Measurements from ENCODE around the gene CSPG5. TPM values are rescaled to one million over a fixed set of nuclear protein-coding genes. Genes with fewer than 3 reads are reported as not detected.

Gene CSPG5
- total and polyA plus RNA-seq, 2 donors (not counting 1 experiment from before 2014, with no cell fraction given), result 0.04 to 0.99 TPM

GRCh38 chr3:47517937-47518336, 60.7 kb downstream of the CSPG5 start:
- Mint-ChIP-seq H3K4me1 (peaks cover 6% of the 10 kb centered on the region), H3K9me3 (ENCODE audit: insufficient read depth) (no peaks in the 10 kb centered on the region), H3K4me3 (no peak overlapping the region), H3K27ac (no peak overlapping the region), H3K27me3 (no peaks in the 10 kb centered on the region)
- peaks cover 3 to 4% of the 10 kb centered on the region in 2 donors for H3K4me1 ChIP-seq (ENCODE audit: control insufficient read depth in 2 of 2, insufficient read depth in 2 of 2, low read length in 2 of 2)
- H3K79me2 ChIP-seq (ENCODE audit: control insufficient read depth, insufficient read depth, low read length), result peaks cover 3% of the 10 kb centered on the region
- H3K4me3 ChIP-seq (ENCODE audit: control extremely low read depth in 1 of 5, extremely low read depth in 1 of 5, insufficient read depth in 1 of 5, low read depth in 2 of 5, low read length in 4 of 5), result no peak overlapping the region
- no peak for DNase-seq
- no peaks in the 10 kb centered on the region for H3K36me3 ChIP-seq (replicated peaks in 1 of 2; ENCODE audit: control extremely low read depth in 1 of 2, control insufficient read depth in 1 of 2, extremely low read depth in 1 of 2, insufficient read depth in 2 of 2, low read length in 1 of 2)
- POLR2A ChIA-PET, result interaction anchor here (0.6 kb wide), 1 partner anchor 1336 kb away, joined by 3 read pairs; no protein-coding TSS in a partner anchor
- H3K4me2 ChIP-seq (replicated peaks; ENCODE audit: low read depth, low read length, poor library complexity, severe bottlenecking), result no peak overlapping the region
- WGBS (ENCODE audit: insufficient coverage), result no CpG with 5 or more reads among the region's 2 CpGs
- CTCF ChIA-PET, result interaction anchor here (0.7 to 1.6 kb wide), 2 partner anchors 97 to 883 kb away, joined by 3 to 4 read pairs; no protein-coding TSS in a partner anchor
- H3K27me3 ChIP-seq (replicated peaks in 1 of 4; ENCODE audit: control extremely low read depth in 1 of 4, control insufficient read depth in 3 of 4, insufficient read depth in 4 of 4, low read length in 3 of 4), result no peaks in the 10 kb centered on the region
- TF ChIP-seq, protein P1, sequence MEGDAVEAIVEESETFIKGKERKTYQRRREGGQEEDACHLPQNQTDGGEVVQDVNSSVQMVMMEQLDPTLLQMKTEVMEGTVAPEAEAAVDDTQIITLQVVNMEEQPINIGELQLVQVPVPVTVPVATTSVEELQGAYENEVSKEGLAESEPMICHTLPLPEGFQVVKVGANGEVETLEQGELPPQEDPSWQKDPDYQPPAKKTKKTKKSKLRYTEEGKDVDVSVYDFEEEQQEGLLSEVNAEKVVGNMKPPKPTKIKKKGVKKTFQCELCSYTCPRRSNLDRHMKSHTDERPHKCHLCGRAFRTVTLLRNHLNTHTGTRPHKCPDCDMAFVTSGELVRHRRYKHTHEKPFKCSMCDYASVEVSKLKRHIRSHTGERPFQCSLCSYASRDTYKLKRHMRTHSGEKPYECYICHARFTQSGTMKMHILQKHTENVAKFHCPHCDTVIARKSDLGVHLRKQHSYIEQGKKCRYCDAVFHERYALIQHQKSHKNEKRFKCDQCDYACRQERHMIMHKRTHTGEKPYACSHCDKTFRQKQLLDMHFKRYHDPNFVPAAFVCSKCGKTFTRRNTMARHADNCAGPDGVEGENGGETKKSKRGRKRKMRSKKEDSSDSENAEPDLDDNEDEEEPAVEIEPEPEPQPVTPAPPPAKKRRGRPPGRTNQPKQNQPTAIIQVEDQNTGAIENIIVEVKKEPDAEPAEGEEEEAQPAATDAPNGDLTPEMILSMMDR (IDR thresholded peaks at IDR 0.05), result no peak
- TF ChIP-seq EZH2 (IDR thresholded peaks at IDR 0.05; ENCODE audit: borderline replicate concordance, insufficient read depth, low read depth, low read length, poor library complexity, severe bottlenecking), result no peak
- H4K20me1 ChIP-seq (ENCODE audit: control insufficient read depth, insufficient read depth, low read length, poor library complexity, severe bottlenecking), result no peaks in the 10 kb centered on the region
- H2AFZ ChIP-seq (ENCODE audit: insufficient read depth, low read depth, low read length, poor library complexity, severe bottlenecking), result no peak overlapping the region
- H3K9me3 ChIP-seq (ENCODE audit: control extremely low read depth in 1 of 3, control insufficient read depth in 2 of 3, insufficient read depth in 1 of 3, low read length in 2 of 3), result no peaks in the 10 kb centered on the region
- no peak for ATAC-seq (ENCODE audit: low read depth)
- intact Hi-C loops (cut with micrococcal nuclease), result no loop called here
- H3K27ac ChIP-seq (ENCODE audit: low read length in 2 of 2), result no peak overlapping the region
- no peak overlapping the region for H3K9ac ChIP-seq (ENCODE audit: low read length)

- H3K9me3 Mint-ChIP-seq (ENCODE audit: insufficient read depth), result no peaks in the 10 kb centered on the region
- ChIA-PET POLR2A (no interaction called here), CTCF (interaction anchor here (0.6 to 1.5 kb wide), 3 partner anchors 10 to 207 kb away, joined by 3 read pairs; no protein-coding TSS in a partner anchor)
- DNase-seq, result no peak
- H3K4me2 ChIP-seq (replicated peaks; ENCODE audit: low read depth, low read length, poor library complexity, severe bottlenecking), result no peak overlapping the region
- H3K79me2 ChIP-seq (ENCODE audit: control insufficient read depth, insufficient read depth, low read length), result peaks cover 22% of the 10 kb centered on the region
- intact Hi-C loops (cut with micrococcal nuclease), result no loop called here
- no peak overlapping the region for H3K27ac ChIP-seq (ENCODE audit: low read length in 2 of 2)
- WGBS (ENCODE audit: insufficient coverage), result 93% methylated on average over 3 of the region's 5 CpGs
- ATAC-seq (ENCODE audit: low read depth), result no peak
- no peaks in the 10 kb centered on the region for H3K27me3 ChIP-seq (replicated peaks in 1 of 4; ENCODE audit: control extremely low read depth in 1 of 4, control insufficient read depth in 3 of 4, insufficient read depth in 4 of 4, low read length in 3 of 4)
- no peak overlapping the region for H3K27ac Mint-ChIP-seq
- H3K27me3 Mint-ChIP-seq, result no peaks in the 10 kb centered on the region
- H3K9me3 ChIP-seq (ENCODE audit: control extremely low read depth in 1 of 3, control insufficient read depth in 2 of 3, insufficient read depth in 1 of 3, low read length in 2 of 3), result peaks cover 0 to 2% (median 0%) of the 10 kb centered on the region in 3 donors
- H3K4me1 ChIP-seq (ENCODE audit: control insufficient read depth in 2 of 2, insufficient read depth in 2 of 2, low read length in 2 of 2), result peaks cover 0 to 9% of the 10 kb centered on the region in 2 donors
- H3K9ac ChIP-seq (ENCODE audit: low read length), result no peak overlapping the region
- H2AFZ ChIP-seq (ENCODE audit: insufficient read depth, low read depth, low read length, poor library complexity, severe bottlenecking), result peak overlapping the region; percentile 28
- H3K4me1 Mint-ChIP-seq, result peaks cover 16% of the 10 kb centered on the region
- no peaks in the 10 kb centered on the region for H3K36me3 ChIP-seq (replicated peaks in 1 of 2; ENCODE audit: control extremely low read depth in 1 of 2, control insufficient read depth in 1 of 2, extremely low read depth in 1 of 2, insufficient read depth in 2 of 2, low read length in 1 of 2)
- no peak for TF ChIP-seq EZH2 (IDR thresholded peaks at IDR 0.05; ENCODE audit: borderline replicate concordance, insufficient read depth, low read depth, low read length, poor library complexity, severe bottlenecking)
- TF ChIP-seq, protein P1 (IDR thresholded peaks at IDR 0.05), result no peak
- no peak overlapping the region for H3K4me3 ChIP-seq (ENCODE audit: control extremely low read depth in 1 of 5, extremely low read depth in 1 of 5, insufficient read depth in 1 of 5, low read depth in 2 of 5, low read length in 4 of 5)
- H3K4me3 Mint-ChIP-seq, result no peak overlapping the region
- H4K20me1 ChIP-seq (ENCODE audit: control insufficient read depth, insufficient read depth, low read length, poor library complexity, severe bottlenecking), result no peaks in the 10 kb centered on the region
Measured at GRCh38 chr3:47515864-47516319, 62.8 kb downstream of the CSPG5 start.
